Measurements from ENCODE around the gene GPR137. TPM values are rescaled to one million over a fixed set of nuclear protein-coding genes. Genes with fewer than 3 reads are reported as not detected.

GPR137 gene
- total RNA-seq, 1 donor: 10.8 TPM

GRCh38 chr11:64269540-64270220 is 16.0 kb upstream of the GPR137 start:
- no peak for TF ChIP-seq CTCF (IDR thresholded peaks at IDR 0.05; ENCODE audit: insufficient read depth, low read depth, low read length)
- peak overlapping the region; percentile 76 for H3K4me3 ChIP-seq (ENCODE audit: low read depth, low read length)
- peak; percentile 100 for DNase-seq (ENCODE audit: low read depth)

GRCh38 chr11:64275031-64275800 is 10.4 kb upstream of the GPR137 start:
- no peak for DNase-seq (ENCODE audit: low read depth)
- no peak for TF ChIP-seq CTCF (IDR thresholded peaks at IDR 0.05; ENCODE audit: insufficient read depth, low read depth, low read length)
- no peak overlapping the region for H3K4me3 ChIP-seq (ENCODE audit: low read depth, low read length)

- H3K4me3 ChIP-seq (ENCODE audit: low read depth, low read length): no peak overlapping the region
- no peak for DNase-seq (ENCODE audit: low read depth)
- no peak for TF ChIP-seq CTCF (IDR thresholded peaks at IDR 0.05; ENCODE audit: insufficient read depth, low read depth, low read length)
These were observed 9.8 kb upstream of the GPR137 start for GRCh38 chr11:64275841-64276240.

GRCh38 chr11:64276653-64277431 is 8.8 kb upstream of the GPR137 start:
- H3K4me3 ChIP-seq (ENCODE audit: low read depth, low read length): no peak overlapping the region
- DNase-seq (ENCODE audit: low read depth): no peak
- no peak for TF ChIP-seq CTCF (IDR thresholded peaks at IDR 0.05; ENCODE audit: insufficient read depth, low read depth, low read length)

GRCh38 chr11:64278576-64279190 is 7.0 kb upstream of the GPR137 start:
- no peak for TF ChIP-seq CTCF (IDR thresholded peaks at IDR 0.05; ENCODE audit: insufficient read depth, low read depth, low read length)
- no peak for DNase-seq (ENCODE audit: low read depth)
- no peak overlapping the region for H3K4me3 ChIP-seq (ENCODE audit: low read depth, low read length)

GRCh38 chr11:64281957-64282770 is 3.5 kb upstream of the GPR137 start:
- DNase-seq (ENCODE audit: low read depth): no peak
- H3K4me3 ChIP-seq (ENCODE audit: low read depth, low read length): no peak overlapping the region
- TF ChIP-seq CTCF (IDR thresholded peaks at IDR 0.05; ENCODE audit: insufficient read depth, low read depth, low read length): no peak

Measured in fibroblast of villous mesenchyme (primary cell).